GM12874 (cell line): Measurements from ENCODE around the gene ARID1B.

Experiments used
- CTCF ChIP-seq: IDR thresholded peaks from 2 replicates; pipeline ENCODE4 v1.5.1; 2011; ENCODE audit warnings: low read depth, mild to moderate bottlenecking, control low read depth, low read length, moderate library complexity; ENCODE audit not compliant: insufficient read depth

ARID1B gene

GRCh38 chr6:156776840-156777576 is at the start of gene ARID1B:
ARID1B (plus strand) TSS chr6:156777378; CDS start chr6:156777681, 303 bp downstream.
- TF ChIP-seq CTCF = no peak

- TF ChIP-seq CTCF = no peak
Measured at GRCh38 chr6:156727715-156728385, 49.3 kb upstream of the ARID1B start.

GRCh38 chr6:156729248-156729647 is 47.9 kb upstream of the ARID1B start:
- no peak for TF ChIP-seq CTCF

- no peak for TF ChIP-seq CTCF
Measured at GRCh38 chr6:156731396-156731795, 45.8 kb upstream of the ARID1B start.

GRCh38 chr6:156735751-156736150 is 41.4 kb upstream of the ARID1B start:
- TF ChIP-seq CTCF = no peak

GRCh38 chr6:156740604-156741003 is 36.6 kb upstream of the ARID1B start:
- no peak for TF ChIP-seq CTCF

- no peak for TF ChIP-seq CTCF
Measured at GRCh38 chr6:156741287-156742073, 35.7 kb upstream of the ARID1B start.
